ENCODE data around the gene ABI3BP.
"Not testable (repeated sequence)": the region's sequence is repeated elsewhere in the genome, so short reads cannot be mapped to it uniquely, and the experiment has no call there.

ABI3BP gene

DNA sequence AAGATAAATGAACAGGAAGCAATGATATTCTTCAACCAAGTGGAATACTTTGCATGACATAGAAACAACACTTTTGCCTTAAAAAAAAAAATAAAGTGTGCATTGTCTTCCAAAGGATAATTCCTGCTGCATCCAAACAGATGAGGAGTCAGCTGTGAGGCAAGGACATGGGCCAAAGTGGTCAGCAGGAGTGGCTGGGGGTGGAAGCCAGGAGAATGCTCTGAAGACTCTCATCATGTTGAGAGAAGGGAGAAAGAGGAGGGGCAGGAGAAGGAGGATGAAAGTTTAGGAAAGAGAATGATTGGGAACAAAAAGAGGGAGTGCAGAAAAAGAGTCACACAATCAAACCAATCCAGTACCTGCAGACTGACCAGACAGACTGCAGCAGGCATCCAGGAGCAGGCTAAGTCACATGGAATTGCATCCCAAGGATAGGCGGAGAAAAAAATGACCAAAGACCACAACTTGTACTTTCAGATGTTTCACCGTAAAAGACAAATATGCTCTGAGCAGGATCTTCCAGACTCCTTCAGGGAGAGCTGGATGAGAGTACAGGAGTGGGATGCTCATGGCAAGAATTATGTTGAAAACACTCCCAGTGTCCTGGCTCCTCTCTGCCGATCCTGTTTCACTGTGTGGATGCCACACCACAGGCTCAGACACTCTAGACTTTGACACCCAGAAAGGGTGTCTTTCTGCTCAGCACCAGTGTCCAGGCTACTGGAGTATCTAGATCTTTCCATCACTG is 11.9 kb downstream of the ABI3BP start:
- no peak for DNase-seq (ENCODE audit: low spot score)

- DNase-seq (ENCODE audit: low spot score): no peak
These were observed 15.1 kb downstream of the ABI3BP start for GRCh38 chr3:100978011-100978659.

DNA sequence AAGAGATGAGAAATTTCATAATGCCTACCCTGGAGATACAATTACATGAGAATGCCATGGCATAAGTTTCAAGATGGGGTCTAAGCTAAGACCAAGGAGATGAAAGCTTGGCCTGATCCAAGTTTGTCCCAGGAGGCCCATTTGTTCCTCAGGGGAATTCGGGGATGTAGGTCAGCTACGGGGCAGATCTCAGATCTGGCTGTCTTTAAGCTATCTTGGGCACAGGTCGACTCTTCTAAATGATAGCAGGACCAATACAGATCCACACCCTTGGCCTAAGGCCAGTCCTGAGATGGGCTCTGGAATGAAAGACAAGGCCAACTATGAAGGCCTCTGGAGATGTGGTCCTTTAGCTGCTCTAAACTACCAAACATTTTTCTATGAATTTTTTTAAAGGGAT is 16.6 kb downstream of the ABI3BP start:
- DNase-seq (ENCODE audit: low spot score): no peak

DNA sequence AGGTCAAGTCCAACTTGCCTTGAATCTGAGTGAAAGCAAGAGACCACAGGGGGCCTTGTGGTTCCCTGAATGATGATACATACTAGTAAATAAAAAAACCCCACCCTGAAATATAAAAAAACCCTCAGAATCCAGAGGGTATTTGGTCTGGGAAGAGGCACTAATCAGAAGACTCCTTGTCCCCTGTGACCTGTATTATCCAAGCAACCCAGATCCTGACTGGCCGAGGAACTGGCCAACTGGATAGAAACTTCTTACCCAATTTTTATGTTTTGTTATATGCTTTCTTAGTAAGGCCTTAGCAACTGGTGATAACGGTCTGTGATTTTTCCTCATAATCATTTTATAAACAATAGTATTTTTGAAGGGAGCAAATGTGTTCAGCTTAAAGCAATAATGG is 17.5 kb downstream of the ABI3BP start:
- DNase-seq (ENCODE audit: low spot score): no peak

- no peak for DNase-seq (ENCODE audit: low spot score)
These were observed 19.6 kb downstream of the ABI3BP start for GRCh38 chr3:100973594-100973993.

DNA sequence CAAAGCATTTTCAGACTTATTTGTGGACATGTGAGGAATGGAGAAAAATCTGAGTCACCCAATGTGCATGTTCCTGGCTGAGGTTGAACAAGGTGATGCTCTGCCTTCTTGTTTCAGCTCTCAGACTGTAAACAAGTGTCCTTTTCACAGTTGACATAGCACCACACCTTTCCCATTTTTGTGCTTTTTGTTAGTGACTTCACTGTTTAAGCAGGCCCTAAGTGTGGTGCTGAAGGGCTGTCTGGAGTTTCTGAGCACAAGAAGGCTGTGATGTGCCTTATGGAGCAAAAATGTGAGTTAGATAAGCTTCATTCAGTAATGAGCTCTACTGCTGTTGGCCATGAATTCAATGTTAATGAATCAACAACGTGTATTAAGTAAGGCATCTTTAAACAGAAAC is 20.4 kb downstream of the ABI3BP start:
- no peak for DNase-seq (ENCODE audit: low spot score)

- no peak for DNase-seq (ENCODE audit: low spot score)
These were observed 20.8 kb downstream of the ABI3BP start for GRCh38 chr3:100972301-100972844.

DNA sequence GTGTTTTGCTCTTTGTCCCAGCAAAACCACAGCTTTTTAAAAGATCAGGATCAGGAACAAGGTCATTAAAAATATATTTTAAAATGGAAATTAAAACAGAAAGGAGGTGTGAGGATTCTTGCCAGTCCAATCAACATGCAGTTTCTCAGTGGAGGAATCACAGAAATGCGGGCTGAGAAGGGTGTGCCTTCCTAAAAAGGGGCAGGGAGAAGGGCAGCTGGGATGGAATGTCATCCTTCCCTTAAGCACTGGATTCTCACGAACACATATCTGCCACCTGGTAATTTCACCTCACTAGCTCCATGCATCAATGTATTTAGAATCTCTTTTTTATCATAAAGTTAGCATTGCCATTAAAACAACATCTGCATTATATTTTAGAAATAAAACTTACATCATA is 21.4 kb downstream of the ABI3BP start:
- no peak for DNase-seq (ENCODE audit: low spot score)

DNA sequence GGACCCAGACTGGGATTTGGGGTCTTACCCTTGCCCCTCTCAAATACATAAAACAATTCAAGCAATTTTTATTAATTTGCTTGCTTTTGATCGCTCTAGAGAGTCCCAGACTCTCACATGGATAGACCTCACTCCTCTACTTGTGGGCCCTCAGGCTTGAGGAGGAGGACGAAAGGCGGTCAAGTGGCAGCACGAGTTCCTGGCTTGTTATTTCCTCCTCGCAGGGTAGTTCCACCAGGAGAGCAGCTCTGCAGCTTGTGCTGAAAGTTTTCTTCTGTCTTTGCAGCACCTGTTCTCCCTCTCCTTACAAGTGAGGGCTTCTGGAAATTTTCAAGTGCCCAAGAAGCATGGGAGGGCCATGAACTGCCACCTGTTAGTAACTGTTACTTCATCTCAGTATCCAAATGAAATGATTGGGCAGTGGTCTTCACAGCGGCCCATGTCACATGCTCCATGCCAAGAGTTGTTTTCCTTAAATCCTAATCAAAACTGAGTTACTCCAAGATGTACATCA is 22.7 kb downstream of the ABI3BP start:
- no peak for DNase-seq (ENCODE audit: low spot score)

GRCh38 chr3:100968932-100969906 is 24.0 kb downstream of the ABI3BP start:
- no peak for DNase-seq (ENCODE audit: low spot score)

DNA sequence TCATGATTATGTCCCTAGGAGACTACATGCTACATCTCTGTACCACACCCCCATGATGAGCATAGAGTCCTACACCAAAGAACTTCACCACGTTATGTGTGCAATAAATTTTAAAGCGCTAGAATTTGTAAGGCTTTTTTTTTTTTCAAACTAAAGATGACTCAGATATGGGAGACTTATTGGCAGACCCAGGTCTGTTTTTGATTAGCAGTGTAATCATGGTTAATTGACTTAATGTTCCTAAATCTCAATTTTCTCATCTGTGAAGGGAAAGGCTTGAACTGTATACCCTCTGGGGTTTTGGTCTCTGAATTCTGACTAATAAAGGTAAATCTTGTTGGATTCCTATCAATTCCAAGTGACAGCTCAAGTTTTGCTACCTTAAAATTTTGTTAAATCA is 26.4 kb downstream of the ABI3BP start:
- DNase-seq (ENCODE audit: low spot score): no peak

GRCh38 chr3:100966049-100966491 is 27.2 kb downstream of the ABI3BP start:
- DNase-seq (ENCODE audit: low spot score): no peak

DNA sequence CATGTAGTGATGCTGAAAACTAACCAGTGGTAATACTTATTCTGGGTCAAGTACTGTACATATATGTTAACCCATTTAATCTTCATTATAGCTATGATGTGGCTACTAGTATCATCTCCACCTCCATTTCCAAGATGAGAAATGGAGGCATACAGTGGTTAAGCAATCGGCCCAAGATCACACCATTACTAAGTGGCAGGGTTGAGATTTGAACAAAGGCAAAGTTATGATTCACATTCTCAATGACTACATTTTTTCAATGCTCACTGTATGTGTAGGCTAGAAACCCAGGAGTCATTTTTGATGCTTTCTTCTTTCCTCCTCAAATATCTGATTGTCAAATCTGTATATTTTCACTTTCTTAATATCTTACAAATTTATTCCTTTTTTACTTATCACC is 30.2 kb downstream of the ABI3BP start:
- no peak for DNase-seq (ENCODE audit: low spot score)

DNA sequence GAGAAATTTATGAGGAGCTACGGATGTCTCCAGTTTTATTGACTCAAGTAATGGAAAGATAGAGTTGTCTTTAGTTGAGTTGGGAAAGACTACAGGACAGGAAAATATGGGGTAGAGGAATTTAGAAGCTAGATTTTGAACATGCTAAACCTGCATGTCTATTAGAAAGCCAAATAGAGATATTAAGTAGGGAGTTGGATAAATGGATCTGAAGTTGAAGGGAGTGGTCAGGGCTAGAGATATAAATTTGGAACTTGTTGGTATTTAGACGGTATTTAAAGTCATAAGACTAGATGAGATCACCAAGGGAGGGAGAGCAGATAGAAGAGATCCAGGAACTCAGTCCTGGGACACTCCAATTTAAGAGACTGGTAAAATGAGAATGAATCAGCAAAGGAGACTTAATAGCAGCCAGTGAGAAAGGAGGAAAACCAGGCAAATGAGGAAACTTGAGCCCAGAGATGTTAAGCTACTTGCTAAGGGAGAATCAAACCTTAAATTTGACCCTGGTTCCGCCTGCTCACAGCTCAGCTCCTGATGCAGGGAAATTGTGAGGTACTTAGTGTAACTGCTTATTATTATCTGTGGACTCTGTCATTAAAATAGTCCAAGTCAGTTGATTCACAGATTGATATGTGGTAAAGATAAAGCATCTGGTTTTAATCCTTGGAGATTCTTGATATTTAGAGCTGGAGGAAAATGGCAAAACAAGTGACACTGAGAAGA is 35.8 kb downstream of the ABI3BP start:
- no peak for DNase-seq (ENCODE audit: low spot score)

DNA sequence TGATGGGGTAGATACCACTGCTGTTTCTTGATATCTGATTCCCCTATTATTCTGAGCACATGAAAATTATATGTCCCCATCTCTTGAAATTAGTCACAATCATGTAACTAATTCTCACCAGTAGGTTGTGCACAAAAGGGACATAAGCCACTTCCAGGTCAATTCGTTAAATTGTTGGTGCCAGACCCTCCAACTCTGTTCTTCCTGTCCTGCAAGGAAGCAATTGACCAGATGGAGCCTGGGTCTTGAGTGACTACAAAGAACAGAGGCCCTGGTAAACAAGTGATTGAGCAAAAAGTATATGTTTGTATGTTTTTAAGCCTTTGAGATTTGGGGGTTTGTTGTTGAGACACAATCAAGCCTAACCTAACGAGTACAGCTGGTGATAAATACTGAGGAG is 36.9 kb downstream of the ABI3BP start:
- no peak for DNase-seq (ENCODE audit: low spot score)

DNA sequence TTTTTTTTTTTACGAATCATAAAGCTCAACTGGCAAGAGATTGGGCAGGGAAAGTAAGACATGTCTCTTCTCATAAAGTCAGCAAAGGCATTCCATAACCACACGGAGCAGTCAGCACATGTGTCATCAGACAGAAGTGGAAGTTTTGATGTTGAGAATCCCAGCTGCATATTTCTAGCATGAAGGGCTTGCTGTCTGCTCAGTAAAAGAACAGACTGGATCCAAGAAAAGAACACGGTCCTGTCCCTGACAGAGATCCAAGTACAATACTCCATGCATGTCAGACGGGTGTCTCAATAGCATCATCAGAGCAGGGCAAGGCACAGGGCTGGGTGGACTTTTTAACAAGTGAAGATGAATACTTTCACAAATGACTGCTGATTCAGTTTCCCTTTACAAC is 38.2 kb downstream of the ABI3BP start:
- no peak for DNase-seq (ENCODE audit: low spot score)

GRCh38 chr3:100954199-100954935 is 38.9 kb downstream of the ABI3BP start:
- DNase-seq (ENCODE audit: low spot score): no peak

DNA sequence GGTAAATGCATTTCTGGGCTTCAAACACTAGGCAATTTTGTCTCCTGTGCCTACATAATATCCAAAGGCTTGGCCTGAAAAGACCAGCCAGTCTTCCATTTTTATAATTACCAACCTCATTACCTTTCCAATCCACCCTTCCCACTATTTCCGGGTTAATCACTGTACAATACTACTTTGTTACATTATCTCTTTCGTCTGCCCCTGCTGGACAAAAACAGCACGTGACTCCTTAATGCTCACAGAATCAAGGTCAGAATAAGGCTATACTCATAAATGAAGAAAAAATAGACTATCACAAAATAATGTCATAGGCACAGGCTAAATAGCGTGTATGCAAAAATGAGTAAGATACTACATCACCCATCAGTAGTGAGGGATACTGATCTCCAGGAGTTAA is 40.1 kb downstream of the ABI3BP start:
- DNase-seq (ENCODE audit: low spot score): no peak

DNA sequence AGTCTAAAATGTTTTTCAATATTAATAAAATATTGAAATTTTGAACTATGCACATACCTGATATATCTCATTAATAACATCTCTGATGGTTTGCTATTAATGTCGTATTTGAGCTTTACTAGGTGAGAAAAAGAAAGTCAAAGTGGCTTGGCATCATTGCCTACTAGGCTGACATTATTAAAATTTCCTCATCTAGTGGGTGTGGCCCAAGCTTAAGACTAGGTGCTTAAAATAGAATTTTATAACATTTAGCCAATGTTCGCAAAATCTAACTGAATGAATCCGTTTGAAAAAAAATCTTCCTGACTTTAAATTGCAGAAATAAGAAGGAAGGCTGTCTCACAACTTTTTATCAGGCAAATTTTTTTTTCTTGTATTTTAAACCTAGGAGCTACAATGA is 46.1 kb downstream of the ABI3BP start:
- DNase-seq (ENCODE audit: low spot score): no peak

DNA sequence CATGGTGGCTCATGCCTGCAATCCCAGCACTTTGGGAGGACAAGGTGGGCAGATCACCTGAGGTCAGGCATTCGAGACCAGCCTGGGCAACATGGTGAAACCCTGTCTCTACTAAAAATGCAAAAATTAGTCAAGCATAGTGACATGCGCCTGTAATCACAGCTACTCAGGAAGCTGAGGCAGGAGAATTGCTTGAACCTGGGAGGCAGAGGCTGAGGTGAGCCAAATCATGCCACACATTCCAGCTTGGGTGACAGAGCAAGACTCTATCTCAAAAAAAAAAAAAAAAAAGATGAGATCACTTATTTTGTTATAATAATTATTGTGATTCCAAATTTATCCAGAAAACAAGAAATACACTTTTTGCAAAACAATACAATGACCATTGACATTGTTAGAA is 47.1 kb downstream of the ABI3BP start:
- DNase-seq (ENCODE audit: low spot score): not testable (repeated sequence)

DNA sequence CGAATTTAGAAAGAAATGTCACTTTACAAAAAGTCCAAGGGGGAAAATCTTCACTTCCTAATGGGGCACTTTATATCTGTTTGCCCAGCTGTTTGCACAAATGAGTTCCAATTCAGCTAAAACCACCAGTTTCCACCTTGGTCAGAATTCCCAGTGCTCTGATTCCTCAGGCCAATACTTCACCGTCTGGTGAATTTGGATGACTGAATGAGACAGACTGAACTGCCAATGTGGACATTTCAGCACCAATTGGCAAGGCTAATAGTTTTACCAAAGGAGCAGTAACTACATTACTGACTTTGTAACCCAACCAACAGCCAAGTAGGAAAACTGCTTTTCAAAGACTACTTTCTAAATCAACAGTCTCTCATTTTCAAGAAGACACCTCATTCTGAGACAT is 51.8 kb downstream of the ABI3BP start:
- DNase-seq (ENCODE audit: low spot score): no peak
